GM21619 (cell line): ENCODE results near the gene ZSCAN30.

Source experiments
- ATAC-seq: cut with Tn5 transposase; IDR thresholded peaks from one replicate; pipeline ENCODE4 v1.9.1; 2021; ENCODE audit not compliant: unreplicated experiment

ZSCAN30 gene

GRCh38 chr18:35290094-35290735 is at the start of gene ZSCAN30:
Gene ZSCAN30, minus strand, starts transcription at chr18:35290229. Its CDS starts 25,877 bp downstream, at chr18:35264352.
- ATAC-seq: peak; percentile 93

GRCh38 chr18:35337286-35337685 is 47.3 kb upstream of the ZSCAN30 start:
- no peak for ATAC-seq

- ATAC-seq: no peak
These were observed 45.8 kb upstream of the ZSCAN30 start for GRCh38 chr18:35335866-35336265.

DNA sequence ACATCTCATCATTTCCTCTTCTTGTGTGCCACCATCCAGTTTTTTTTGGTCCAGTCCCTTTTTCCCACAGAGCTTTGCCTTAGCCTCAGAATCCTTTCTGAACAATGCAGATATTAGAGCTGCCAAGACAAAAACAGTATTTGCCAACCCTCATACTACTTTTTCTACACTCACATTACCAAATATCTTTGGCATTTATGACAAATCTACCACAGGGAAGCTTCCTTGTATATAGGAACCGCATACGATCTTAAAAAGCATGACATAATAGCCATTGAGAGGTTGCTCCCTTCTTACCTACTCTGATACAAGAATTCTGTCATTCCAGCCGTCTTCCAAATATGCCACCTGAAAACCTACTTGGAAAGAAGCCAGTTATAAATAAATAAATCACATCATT is 44.8 kb upstream of the ZSCAN30 start:
- no peak for ATAC-seq

DNA sequence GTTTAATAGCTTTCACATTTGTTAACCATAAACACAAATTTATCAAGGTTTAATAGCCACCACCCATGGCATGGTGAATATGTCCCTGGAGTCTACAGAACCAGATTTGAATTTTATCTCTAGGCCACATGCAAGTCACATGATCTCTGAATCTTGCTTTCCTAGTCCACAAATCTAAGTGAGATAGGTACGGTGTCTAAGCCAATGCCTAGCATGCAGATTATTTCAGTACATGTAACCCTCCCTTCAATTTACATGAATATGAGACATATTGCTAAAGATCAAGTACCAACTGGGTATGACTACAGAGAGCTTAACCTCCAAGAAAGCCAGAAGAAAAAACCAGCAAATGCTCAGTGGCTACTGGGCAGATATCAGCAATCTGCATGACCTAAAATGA is 44.2 kb upstream of the ZSCAN30 start:
- no peak for ATAC-seq

DNA sequence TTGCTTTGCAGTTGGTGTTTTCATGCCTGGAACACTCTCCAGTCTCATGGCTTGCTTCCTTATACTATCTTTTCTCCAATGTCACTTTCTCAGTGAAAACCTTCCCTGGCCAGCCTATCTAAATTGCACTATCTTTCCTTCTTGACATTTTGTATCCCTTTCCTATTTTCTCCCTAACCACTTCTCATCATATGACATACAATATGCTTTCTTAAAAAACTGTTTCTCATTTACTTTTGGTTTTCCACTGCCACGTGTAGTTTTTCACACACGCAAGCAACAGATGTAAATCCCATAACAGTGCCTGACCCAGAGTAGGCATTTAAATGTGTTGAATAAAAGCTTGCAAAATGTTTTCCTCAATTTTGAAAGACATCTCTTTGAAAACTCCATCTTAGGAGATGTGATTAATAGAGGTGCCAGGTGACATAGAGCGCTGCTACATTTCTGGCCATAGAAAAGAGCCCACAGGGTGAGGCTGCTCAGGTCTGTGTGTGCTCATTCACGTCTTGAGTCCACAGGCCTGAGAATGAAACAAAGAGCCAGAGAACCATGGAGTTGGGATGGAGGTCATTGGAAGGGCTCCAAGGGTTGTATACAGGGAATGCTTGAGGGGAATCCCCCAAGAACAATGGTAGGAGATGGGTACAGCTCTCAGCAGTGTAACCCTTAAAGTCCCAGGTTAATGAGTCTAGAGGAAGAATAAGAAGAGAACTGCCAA is 41.5 kb upstream of the ZSCAN30 start:
- no peak for ATAC-seq

DNA sequence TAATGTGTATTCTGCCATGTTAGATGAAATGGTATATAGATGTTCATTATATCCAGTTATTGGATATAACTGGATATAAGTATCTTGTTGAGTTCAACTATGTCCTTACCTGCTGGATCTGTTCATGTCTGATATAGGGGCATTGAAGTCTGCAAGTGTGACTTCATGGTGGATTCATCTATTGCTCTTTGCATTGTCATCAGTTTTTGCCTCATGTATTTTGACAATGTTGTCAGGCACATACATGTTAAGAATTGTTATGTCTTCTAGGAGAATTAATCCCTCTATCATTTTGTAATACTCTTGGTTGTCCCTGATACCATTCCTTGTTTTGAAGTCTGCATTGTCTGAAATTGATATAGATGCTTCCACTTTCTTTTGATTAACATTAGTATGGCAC is 38.8 kb upstream of the ZSCAN30 start:
- ATAC-seq: no peak

GRCh38 chr18:35326695-35327387 is 36.8 kb upstream of the ZSCAN30 start:
- ATAC-seq: no peak

GRCh38 chr18:35324926-35325655 is 35.1 kb upstream of the ZSCAN30 start:
- ATAC-seq: no peak

- no peak for ATAC-seq
These were observed 32.7 kb upstream of the ZSCAN30 start for GRCh38 chr18:35322486-35323458.

DNA sequence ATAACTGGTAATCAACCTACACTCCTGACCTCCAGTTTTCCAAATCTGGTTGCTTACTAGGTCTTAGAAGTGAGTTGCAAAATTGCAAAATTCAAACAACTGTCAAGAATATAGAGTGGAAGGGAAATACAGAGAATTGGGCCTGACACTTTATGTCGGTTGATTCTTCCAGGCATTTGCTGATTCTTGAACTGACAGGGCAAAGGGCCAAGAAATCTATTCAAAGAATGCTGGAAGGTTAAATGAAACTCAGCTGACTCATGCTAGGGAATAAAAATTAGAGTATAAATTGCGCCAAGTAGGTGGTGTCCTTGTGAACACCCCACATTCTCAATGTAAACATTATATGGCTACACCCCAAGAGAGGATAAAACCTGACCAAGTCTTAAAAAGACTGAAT is 21.5 kb upstream of the ZSCAN30 start:
- ATAC-seq: no peak

DNA sequence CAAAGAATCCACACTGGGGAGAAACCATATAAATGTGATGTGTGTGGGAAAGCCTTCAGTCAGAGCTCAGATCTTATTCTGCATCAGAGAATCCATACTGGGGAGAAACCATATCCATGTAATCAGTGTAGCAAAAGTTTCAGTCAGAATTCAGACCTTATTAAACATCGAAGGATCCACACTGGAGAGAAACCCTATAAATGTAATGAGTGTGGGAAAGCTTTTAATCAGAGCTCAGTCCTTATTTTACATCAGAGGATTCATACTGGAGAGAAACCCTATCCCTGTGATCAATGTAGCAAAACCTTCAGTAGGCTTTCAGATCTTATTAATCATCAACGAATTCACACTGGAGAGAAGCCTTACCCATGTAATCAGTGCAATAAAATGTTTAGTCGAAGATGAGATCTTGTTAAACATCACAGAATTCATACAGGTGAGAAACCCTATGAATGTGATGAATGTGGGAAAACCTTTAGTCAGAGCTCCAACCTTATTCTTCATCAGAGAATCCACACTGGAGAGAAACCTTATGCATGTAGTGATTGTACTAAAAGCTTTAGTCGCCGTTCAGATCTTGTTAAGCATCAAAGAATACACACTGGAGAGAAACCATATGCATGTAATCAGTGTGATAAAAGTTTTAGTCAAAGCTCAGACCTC is 16.7 kb upstream of the ZSCAN30 start:
- no peak for ATAC-seq

- ATAC-seq: no peak
These were observed 13.6 kb upstream of the ZSCAN30 start for GRCh38 chr18:35303610-35304009.

DNA sequence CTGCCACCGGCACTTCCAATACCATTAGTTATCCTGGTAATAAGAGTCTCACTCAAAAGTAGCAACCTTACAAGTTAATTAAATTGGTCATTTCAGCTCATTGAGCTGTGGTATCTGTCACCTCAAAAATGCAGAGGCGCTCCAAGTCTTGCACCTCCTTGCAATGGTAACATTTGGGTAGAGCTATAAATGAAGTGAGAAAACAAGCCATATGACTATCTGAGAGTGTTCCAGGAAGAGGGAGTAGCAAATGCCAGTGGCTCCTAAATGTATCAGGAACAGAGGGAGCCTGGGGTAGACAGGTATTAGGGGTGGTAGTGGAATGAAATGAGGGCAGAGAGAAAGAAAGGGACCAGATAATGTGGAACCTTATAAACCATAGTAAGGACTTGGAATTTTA is 6.0 kb upstream of the ZSCAN30 start:
- ATAC-seq: no peak

DNA sequence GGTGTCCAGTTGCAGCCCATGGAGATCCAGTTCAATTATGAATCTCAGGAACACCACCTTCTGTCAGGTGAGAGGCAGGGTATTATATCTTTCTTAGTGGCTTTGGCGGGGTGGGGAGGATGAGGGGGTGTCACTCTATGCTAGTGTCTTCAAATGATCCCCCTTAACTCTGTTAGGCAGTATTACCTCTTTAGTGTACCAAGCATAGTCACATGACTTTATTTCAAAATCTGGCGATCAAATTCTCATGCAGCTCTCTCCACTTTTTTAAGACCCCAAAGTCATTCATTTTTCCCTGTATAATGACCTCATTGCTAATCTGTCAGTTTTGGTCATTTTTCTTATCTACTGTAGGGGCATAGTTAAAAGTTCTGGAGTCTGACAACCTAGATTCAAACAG is 1.1 kb upstream of the ZSCAN30 start:
- ATAC-seq: no peak

DNA sequence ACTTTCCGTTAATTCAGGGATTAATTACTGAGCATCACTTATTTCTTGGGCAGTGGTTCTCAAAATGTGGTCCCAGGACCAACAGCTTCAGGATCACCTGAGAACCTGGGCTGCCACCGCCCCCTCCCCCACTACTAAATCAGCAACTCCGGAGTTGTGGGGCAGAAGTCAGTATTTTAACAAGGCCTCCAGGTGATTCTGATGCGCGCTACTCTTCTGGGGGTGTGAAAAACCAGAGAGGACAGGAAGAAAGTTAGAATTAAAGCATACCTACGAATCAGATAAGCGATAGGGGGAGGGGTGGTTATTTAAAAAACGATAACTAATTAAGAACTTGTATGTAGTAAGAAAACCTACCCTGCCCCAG is 319 bp downstream of the ZSCAN30 start:
- ATAC-seq: peak; percentile 27

- no peak for ATAC-seq
These were observed 736 bp downstream of the ZSCAN30 start for GRCh38 chr18:35289293-35289692.

DNA sequence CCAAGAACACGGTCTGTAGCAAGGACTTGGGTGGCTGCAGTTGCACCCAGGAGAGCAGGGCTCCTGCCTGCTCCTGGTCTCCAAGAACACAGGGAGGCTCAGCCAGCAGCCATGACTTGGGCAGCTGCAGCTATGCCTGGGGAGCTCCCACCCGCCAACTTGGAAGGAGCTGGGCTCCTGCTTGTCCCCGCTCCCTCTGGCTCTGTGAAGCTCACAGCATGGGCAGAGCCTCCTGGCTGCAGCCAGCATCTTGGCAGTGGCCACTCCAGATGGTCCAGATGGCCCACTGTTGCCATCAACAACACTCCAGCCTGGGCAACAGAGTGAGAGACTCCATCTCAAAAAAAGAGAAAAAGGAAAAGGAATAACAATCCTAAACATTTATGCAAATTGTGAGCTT is 5.2 kb downstream of the ZSCAN30 start:
- ATAC-seq: no peak

DNA sequence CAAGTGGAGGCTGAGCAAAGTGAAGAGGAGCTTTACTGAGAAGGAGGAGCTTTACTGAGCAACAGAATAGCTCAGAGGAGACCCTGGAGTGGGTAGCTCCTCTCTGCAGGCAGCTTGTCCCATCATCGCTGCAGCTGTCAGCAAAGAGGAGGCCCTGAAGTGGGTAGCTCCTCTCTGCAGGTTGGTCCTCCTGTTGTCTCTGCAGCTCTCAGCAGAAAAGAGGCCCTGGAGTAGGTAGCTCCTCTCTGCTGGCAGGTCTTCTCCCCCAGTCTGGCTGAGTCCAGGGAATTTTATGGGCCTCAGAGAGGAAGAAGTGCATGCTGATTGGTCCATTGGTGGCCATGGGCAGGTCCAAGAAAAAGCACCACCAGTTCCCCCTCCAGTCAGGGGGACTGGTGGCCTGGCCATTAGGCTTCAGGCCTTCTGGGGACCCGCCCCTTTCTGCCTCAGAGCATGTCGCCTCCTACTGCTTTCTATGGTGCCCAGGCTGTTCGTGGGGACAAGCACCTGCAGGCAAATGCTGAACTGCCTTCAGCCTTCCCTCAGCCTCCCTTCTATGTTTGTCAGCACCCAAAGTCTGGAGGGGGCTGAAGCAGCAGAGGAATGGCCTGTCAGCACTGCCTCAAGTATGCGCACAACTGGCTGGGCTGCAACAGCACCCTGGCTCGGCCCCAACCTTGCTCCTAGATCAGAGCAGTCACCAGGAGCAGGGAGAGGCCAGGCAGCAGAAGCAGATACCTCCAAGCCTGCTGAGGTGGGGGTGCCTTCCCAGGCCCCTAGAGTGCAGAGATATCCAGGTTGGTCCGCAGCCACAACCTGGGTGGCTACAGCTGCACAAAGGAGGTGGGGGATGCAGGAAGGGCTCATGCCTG is 5.9 kb downstream of the ZSCAN30 start:
- no peak for ATAC-seq
